Measurements from ENCODE around the gene LYZL4. TPM values are rescaled to one million over a fixed set of nuclear protein-coding genes. Genes with fewer than 3 reads are reported as not detected.

The LYZL4 gene
- polyA plus RNA-seq, 1 experiment = not detected

GRCh38 chr3:42387802-42388651, 22.4 kb downstream of the LYZL4 start:
- DNase-seq (ENCODE audit: low read depth, low spot score) = no peak
- Histone ChIP-seq H3K27ac (ENCODE audit: low read depth, low read length) (no peak overlapping the region), H3K9me3 (ENCODE audit: control insufficient read depth, insufficient read depth, low read length) (no peaks in the 10 kb centered on the region), H3K27me3 (ENCODE audit: control insufficient read depth, insufficient read depth, low read length) (no peaks in the 10 kb centered on the region), H3K4me3 (ENCODE audit: low read depth, low read length) (no peak overlapping the region)
- CTCF ChIA-PET = no interaction called here
- POLR2A ChIA-PET = no interaction called here
- no peak for TF ChIP-seq CTCF (IDR thresholded peaks at IDR 0.05; ENCODE audit: low read depth, low read length)

- Histone ChIP-seq H3K27ac (ENCODE audit: low read depth, low read length) (no peak overlapping the region), H3K4me3 (ENCODE audit: low read depth, low read length) (no peak overlapping the region), H3K27me3 (ENCODE audit: control insufficient read depth, insufficient read depth, low read length) (peaks cover 5% of the 10 kb centered on the region), H3K9me3 (ENCODE audit: control insufficient read depth, insufficient read depth, low read length) (no peaks in the 10 kb centered on the region)
- ChIA-PET CTCF (no interaction called here), POLR2A (no interaction called here)
- TF ChIP-seq CTCF (IDR thresholded peaks at IDR 0.05; ENCODE audit: low read depth, low read length) = no peak
- DNase-seq (ENCODE audit: low read depth, low spot score) = no peak
Observed at GRCh38 chr3:42381551-42382082, 28.8 kb downstream of the LYZL4 start.

- Histone ChIP-seq H3K4me3 (ENCODE audit: low read depth, low read length) (no peak overlapping the region), H3K27ac (ENCODE audit: low read depth, low read length) (no peak overlapping the region), H3K27me3 (ENCODE audit: control insufficient read depth, insufficient read depth, low read length) (peaks cover 3% of the 10 kb centered on the region), H3K9me3 (ENCODE audit: control insufficient read depth, insufficient read depth, low read length) (no peaks in the 10 kb centered on the region)
- CTCF ChIA-PET = interaction anchor here (0.6 kb wide), 1 partner anchor 186 kb away, joined by 3 read pairs; no protein-coding TSS in a partner anchor
- DNase-seq (ENCODE audit: low read depth, low spot score) = no peak
- no peak for TF ChIP-seq CTCF (IDR thresholded peaks at IDR 0.05; ENCODE audit: low read depth, low read length)
- POLR2A ChIA-PET = no interaction called here
Observed at GRCh38 chr3:42377681-42378080, 32.7 kb downstream of the LYZL4 start.

GRCh38 chr3:42376344-42376798, 34.0 kb downstream of the LYZL4 start:
- Histone ChIP-seq H3K4me3 (ENCODE audit: low read depth, low read length) (no peak overlapping the region), H3K27me3 (ENCODE audit: control insufficient read depth, insufficient read depth, low read length) (peaks cover 2% of the 10 kb centered on the region), H3K27ac (ENCODE audit: low read depth, low read length) (no peak overlapping the region), H3K9me3 (ENCODE audit: control insufficient read depth, insufficient read depth, low read length) (no peaks in the 10 kb centered on the region)
- no peak for TF ChIP-seq CTCF (IDR thresholded peaks at IDR 0.05; ENCODE audit: low read depth, low read length)
- POLR2A ChIA-PET = no interaction called here
- CTCF ChIA-PET = no interaction called here
- DNase-seq (ENCODE audit: low read depth, low spot score) = peak; percentile 24

- POLR2A ChIA-PET = interaction anchor here (0.6 kb wide), 1 partner anchor 8 kb away, joined by 5 read pairs; no protein-coding TSS in a partner anchor
- no peaks in the 10 kb centered on the region for H3K27me3 ChIP-seq (ENCODE audit: control insufficient read depth, insufficient read depth, low read length)
- no peak for DNase-seq (ENCODE audit: low read depth, low spot score)
- no peak for TF ChIP-seq CTCF (IDR thresholded peaks at IDR 0.05; ENCODE audit: low read depth, low read length)
- no peaks in the 10 kb centered on the region for H3K9me3 ChIP-seq (ENCODE audit: control insufficient read depth, insufficient read depth, low read length)
- H3K27ac ChIP-seq (ENCODE audit: low read depth, low read length) = no peak overlapping the region
- no peak overlapping the region for H3K4me3 ChIP-seq (ENCODE audit: low read depth, low read length)
- CTCF ChIA-PET = no interaction called here
Observed at GRCh38 chr3:42375121-42375800, 35.1 kb downstream of the LYZL4 start.
